ENCODE data around the gene CACNA1H. TPM values are rescaled to one million over a fixed set of nuclear protein-coding genes. Genes with fewer than 3 reads are reported as not detected.
A peak's percentile ranks its signal among the peaks of the same experiment; 100 is the strongest.

The CACNA1H gene
- total RNA-seq, 4 donors from 2014 or later: 133 to 330 (median 173) TPM

GRCh38 chr16:1200014-1200627, 47.2 kb downstream of the CACNA1H start:
- no peaks in the 10 kb centered on the region for H3K9me3 ChIP-seq
- no peak overlapping the region for H3K4me3 ChIP-seq
- 86 to 88% methylated on average over 7 to 17 of the region's 38 CpGs for WGBS, 2 donors (ENCODE audit: low coverage in 1 of 2)
- no peaks in the 10 kb centered on the region for H3K27me3 ChIP-seq
- H3K4me1 ChIP-seq: no peaks in the 10 kb centered on the region
- H3K27ac ChIP-seq: no peak overlapping the region
- H3K36me3 ChIP-seq: peaks cover 0 to 84% of the 10 kb centered on the region in 2 donors
- ATAC-seq: no peak
- TF ChIP-seq CTCF (IDR thresholded peaks at IDR 0.05) (no peak), POLR2AphosphoS5 (IDR thresholded peaks at IDR 0.05) (no peak), POLR2A (IDR thresholded peaks at IDR 0.05) (no peak), EP300 (IDR thresholded peaks at IDR 0.05) (no peak)

- Histone ChIP-seq H3K9me3 (no peaks in the 10 kb centered on the region), H3K4me3 (no peak overlapping the region), H3K4me1 (no peaks in the 10 kb centered on the region), H3K27ac (no peak overlapping the region), H3K27me3 (no peaks in the 10 kb centered on the region), H3K36me3 (peaks cover 0 to 88% of the 10 kb centered on the region in 2 donors)
- no peak for ATAC-seq
- WGBS, 2 donors (ENCODE audit: low coverage in 1 of 2): 81% methylated on average over 6 of the region's 25 CpGs; no CpG with 5 or more reads in 1 of the 2 donors
- TF ChIP-seq CTCF (IDR thresholded peaks at IDR 0.05) (no peak), POLR2A (IDR thresholded peaks at IDR 0.05) (no peak), POLR2AphosphoS5 (IDR thresholded peaks at IDR 0.05) (no peak), EP300 (IDR thresholded peaks at IDR 0.05) (no peak)
Measured at GRCh38 chr16:1201444-1201843, 48.5 kb downstream of the CACNA1H start.

GRCh38 chr16:1202274-1202673, 49.4 kb downstream of the CACNA1H start:
- H3K27ac ChIP-seq: peak overlapping the region in 1 of 4 donors; percentile 2
- ATAC-seq: no peak
- no peaks in the 10 kb centered on the region for H3K4me1 ChIP-seq
- no peaks in the 10 kb centered on the region for H3K9me3 ChIP-seq
- no peak overlapping the region for H3K4me3 ChIP-seq
- no peaks in the 10 kb centered on the region for H3K27me3 ChIP-seq
- TF ChIP-seq EP300 (IDR thresholded peaks at IDR 0.05) (no peak), POLR2AphosphoS5 (IDR thresholded peaks at IDR 0.05) (no peak), CTCF (IDR thresholded peaks at IDR 0.05) (no peak), POLR2A (IDR thresholded peaks at IDR 0.05) (no peak)
- peaks cover 0 to 89% of the 10 kb centered on the region in 2 donors for H3K36me3 ChIP-seq
- WGBS, 2 donors (ENCODE audit: low coverage in 1 of 2): no CpG with 5 or more reads among the region's 18 CpGs

GRCh38 chr16:1204933-1205332, 52.0 kb downstream of the CACNA1H start:
- no peak for ATAC-seq
- H3K36me3 ChIP-seq: peaks cover 0 to 100% of the 10 kb centered on the region in 2 donors
- H3K27me3 ChIP-seq: no peaks in the 10 kb centered on the region
- no CpG with 5 or more reads among the region's 21 CpGs for WGBS, 2 donors (ENCODE audit: low coverage in 1 of 2)
- H3K9me3 ChIP-seq: no peaks in the 10 kb centered on the region
- peak overlapping the region in 2 of 4 donors; percentile 14 to 22 for H3K27ac ChIP-seq
- H3K4me1 ChIP-seq: no peaks in the 10 kb centered on the region
- H3K4me3 ChIP-seq: no peak overlapping the region
- TF ChIP-seq POLR2A (IDR thresholded peaks at IDR 0.05): no peak
- TF ChIP-seq EP300 (IDR thresholded peaks at IDR 0.05): no peak
- no peak for TF ChIP-seq POLR2AphosphoS5 (IDR thresholded peaks at IDR 0.05)
- no peak for TF ChIP-seq CTCF (IDR thresholded peaks at IDR 0.05)

GRCh38 chr16:1206326-1206725, 53.4 kb downstream of the CACNA1H start:
- no peaks in the 10 kb centered on the region for H3K27me3 ChIP-seq
- peaks cover 0 to 100% of the 10 kb centered on the region in 2 donors for H3K36me3 ChIP-seq

More at GRCh38 chr16:1206326-1206725, 53.4 kb downstream of the CACNA1H start:
- no peak for ATAC-seq
- no peak overlapping the region for H3K4me3 ChIP-seq
- H3K9me3 ChIP-seq: no peaks in the 10 kb centered on the region
- no peaks in the 10 kb centered on the region for H3K4me1 ChIP-seq
- peak overlapping the region in 1 of 4 donors; percentile 19 for H3K27ac ChIP-seq
- WGBS, 2 donors (ENCODE audit: low coverage in 1 of 2): 50 to 53% methylated on average over 2 to 5 of the region's 9 CpGs
- TF ChIP-seq EP300 (IDR thresholded peaks at IDR 0.05) (no peak), POLR2AphosphoS5 (IDR thresholded peaks at IDR 0.05) (no peak), POLR2A (IDR thresholded peaks at IDR 0.05) (no peak), CTCF (IDR thresholded peaks at IDR 0.05) (no peak)
